NCI-H460 (cell line): Measurements from ENCODE around the gene ZNHIT1. TPM values are rescaled to one million over a fixed set of nuclear protein-coding genes. Genes with fewer than 3 reads are reported as not detected.

Source experiments
- DNase-seq: peaks from one replicate; pipeline ENCODE4 v3.0.0-alpha.2; 2016; ENCODE audit warnings: low read depth; ENCODE audit errors: extremely low read depth
- total RNA-seq: library from RNA; depleted of rRNA; stranded (reverse); fragments of >200 nt; shearing (Covaris generic); gene quantifications from 2 replicates; pipeline ENCODE4 v1.2.3, GENCODE V29; 2014

ZNHIT1 gene
- total RNA-seq, 1 experiment from 2014 or later = 66.9 TPM

DNA sequence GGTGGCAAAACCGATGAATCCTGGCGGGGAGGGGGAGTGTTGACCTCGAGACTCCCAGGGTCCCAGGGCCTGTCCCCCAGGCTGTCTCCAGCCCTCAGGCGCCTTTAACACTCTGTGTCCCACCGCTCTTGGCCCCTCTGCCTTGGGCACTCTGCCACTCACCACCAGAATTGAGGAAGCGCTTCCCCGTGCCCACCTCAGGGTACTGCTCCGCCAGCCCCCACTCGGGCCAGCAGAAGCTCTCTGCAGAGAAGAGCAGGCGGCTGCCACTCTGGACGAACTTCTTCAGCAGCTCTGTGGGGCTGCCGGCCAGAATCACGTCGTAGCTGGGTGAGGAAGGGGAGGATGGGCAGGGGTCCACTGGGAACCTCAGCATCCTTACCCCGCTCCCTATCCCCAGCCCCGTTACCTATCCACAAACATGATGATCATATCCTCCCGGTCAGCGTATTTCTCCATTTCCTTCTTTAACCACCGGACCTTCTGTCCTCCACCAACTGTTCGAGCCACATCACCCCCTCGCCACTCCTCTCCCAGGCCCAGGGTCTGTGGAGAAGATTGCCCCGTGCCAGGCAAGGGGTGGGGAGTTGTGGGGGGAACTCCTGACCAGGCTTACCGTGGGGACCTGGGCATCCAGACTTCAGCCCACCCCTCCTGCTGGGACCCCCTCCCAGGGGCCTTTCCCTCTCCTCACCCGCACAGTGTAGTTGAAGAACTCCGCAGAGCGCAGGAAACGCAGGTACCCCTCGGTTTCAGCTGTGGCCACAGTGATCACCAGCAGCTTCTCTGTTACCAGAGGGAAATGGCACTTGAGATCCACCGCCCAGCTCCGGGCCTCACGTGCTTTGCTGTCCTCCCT lies 1.7 kb upstream of the ZNHIT1 start:
- no peak for DNase-seq

DNA sequence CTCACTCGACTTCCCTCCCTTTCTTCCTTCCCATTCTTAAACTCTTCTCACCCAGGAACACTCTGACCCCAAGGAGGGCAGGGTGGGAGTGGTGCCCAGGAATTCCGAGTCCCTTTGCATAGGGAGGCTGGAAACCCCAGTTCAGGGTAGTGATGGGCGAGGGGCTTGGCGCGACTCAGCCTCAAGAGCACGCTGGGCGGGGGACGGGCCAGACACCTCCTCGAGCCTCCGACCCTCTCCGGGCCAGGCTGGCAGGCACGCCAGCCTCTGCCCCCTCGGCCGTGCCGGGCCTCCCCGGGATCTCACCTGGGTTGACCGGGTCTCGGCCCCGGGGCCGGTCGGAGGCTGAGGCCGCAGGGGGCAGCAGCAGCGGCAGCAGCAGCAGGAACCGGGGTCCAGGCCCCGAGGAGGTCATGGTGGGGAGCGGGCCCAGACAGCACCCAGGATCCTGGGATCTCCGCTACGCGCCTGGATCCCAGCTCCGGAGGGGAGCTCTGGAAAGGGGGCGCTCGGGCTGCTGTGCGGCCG lies 1.0 kb upstream of the ZNHIT1 start:
- DNase-seq = no peak

- no peak for DNase-seq
Observed at GRCh38 chr7:101218236-101219125, 516 bp downstream of the ZNHIT1 start.

GRCh38 chr7:101220295-101220694 lies 2.3 kb downstream of the ZNHIT1 start:
- no peak for DNase-seq

- DNase-seq = no peak
Observed at GRCh38 chr7:101222275-101222830, 4.4 kb downstream of the ZNHIT1 start.

GRCh38 chr7:101223528-101223927 lies 5.6 kb downstream of the ZNHIT1 start:
- DNase-seq = no peak

GRCh38 chr7:101225650-101226049 lies 7.7 kb downstream of the ZNHIT1 start:
- no peak for DNase-seq

DNA sequence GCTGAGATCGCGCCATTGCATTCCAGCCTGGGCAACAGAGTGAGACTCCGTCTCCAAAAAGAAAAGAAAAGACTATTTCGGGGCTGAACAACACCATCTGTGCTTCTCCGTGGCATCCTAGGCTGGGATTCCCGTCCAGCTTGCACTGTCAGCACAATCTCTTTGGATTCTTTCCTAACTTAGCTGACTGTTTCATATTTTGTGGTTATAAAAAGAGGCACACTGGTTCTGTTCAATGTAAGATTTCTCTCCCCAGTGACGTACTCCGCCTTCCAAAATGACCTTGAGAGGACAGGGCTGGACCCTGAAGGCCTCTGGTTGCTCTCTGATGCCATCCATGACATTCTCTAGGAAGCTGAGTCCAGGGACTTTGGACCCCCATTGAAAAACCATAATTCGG lies 8.8 kb downstream of the ZNHIT1 start:
- no peak for DNase-seq

GRCh38 chr7:101231644-101232043 lies 13.7 kb downstream of the ZNHIT1 start:
- DNase-seq = no peak

GRCh38 chr7:101232141-101232850 lies 14.3 kb downstream of the ZNHIT1 start:
- no peak for DNase-seq

- no peak for DNase-seq
Observed at GRCh38 chr7:101233907-101234547, 16.1 kb downstream of the ZNHIT1 start.

DNA sequence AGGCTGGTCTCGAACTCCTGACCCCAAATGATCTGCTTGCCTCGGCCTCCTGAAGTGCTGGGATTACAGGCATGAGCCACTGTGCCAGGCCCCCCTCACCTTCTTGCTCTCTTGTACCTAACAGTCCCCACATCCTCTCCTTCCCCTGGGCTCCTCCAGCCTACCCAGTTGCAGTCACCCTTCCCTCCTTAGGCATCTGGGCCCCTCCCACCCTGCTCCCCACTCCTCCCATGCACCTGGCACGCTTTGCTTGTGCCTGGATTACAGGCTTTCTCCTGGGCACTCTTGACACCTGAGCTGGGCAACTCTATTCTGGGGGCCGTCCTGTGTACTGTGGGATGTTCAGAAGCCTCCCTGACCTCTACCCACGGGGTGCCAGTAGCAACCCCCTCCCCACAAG lies 16.7 kb downstream of the ZNHIT1 start:
- no peak for DNase-seq

DNA sequence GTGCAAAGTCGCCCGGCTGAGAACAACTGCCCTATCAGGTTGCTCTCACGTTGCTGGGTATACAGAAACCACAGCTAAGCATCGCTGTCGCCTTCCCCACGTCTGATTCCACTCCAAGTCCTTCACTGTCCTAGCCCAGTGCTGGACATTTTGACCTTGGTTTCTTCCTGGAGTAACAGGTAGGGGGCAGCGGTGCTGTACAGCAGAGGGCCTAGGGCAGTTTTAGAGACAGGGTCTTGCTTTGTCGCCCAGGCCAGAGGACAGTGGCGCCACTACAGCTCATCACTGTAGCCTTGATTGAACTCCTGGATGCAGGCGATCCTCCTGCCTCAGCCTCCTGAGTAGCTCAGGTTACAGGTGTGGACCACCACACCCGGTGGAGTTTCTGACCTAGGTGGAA lies 17.1 kb downstream of the ZNHIT1 start:
- no peak for DNase-seq

- no peak for DNase-seq
Observed at GRCh38 chr7:101235522-101235921, 17.6 kb downstream of the ZNHIT1 start.

DNA sequence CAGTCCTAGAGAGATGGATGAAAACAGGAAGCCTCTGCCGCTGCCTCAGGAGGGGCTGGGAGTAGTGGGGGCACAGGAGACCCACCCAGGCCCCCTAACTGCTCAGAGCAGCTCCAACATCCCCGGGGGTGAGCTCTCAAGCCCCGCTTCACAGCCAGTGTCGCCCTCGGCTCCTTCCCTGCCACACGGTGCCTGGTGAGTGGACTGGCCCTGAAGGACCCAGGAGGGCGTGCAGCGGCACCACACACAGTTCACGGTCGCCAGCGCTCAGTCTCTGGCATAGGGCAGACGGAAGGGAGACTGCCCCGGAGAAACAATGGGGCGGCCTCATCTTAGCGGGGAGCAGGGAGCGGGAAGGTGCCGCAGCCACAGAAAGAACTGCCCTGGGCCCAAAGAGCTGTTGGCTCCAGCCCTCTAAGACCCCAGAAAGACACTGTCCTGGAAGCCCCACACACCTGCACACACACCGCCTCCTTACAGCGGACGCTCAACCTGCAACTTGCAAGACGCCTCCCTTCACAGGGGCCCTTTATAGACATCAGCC lies 18.4 kb downstream of the ZNHIT1 start:
- no peak for DNase-seq

- DNase-seq = no peak
Observed at GRCh38 chr7:101237206-101238067, 19.5 kb downstream of the ZNHIT1 start, which contains the start of gene CLDN15. Gene CLDN15, minus strand, starts transcription at chr7:101237802. Its CDS starts 221 bp downstream, at chr7:101237581.

- DNase-seq = no peak
Observed at GRCh38 chr7:101238226-101239182, 20.5 kb downstream of the ZNHIT1 start.
